HepG2 (cell line): Measurements from ENCODE around the gene IER2. TPM values are rescaled to one million over a fixed set of nuclear protein-coding genes. Genes with fewer than 3 reads are reported as not detected.

Experiments
- AGO2 ChIP-seq: fragments of 200-400 bp; formaldehyde crosslinking; optimal IDR thresholded peaks from 2 replicates; pipeline ENCODE3; 2017; ENCODE audit warnings: mild to moderate bottlenecking, low read depth, low read length, moderate library complexity
- AHR ChIP-seq: IDR thresholded peaks from 2 replicates; pipeline ENCODE4 v1.6.1; 2018; ENCODE audit warnings: missing genetic modification reagents, missing compliant biosample characterization
- EP300 ChIP-seq, 3 experiments: sonication (generic) in 1 of 3; formaldehyde crosslinking in 1 of 3; IDR thresholded peaks; 2 replicates each; pipeline versions ENCODE4 v1.5.1 to v1.6.1; 2011 to 2020; ENCODE audit warnings: low read depth in 2 of 3, low read length in 2 of 3, borderline replicate concordance in 1 of 3, improper control_type of control experiment in 1 of 3, mild to moderate bottlenecking in 1 of 3, missing genetic modification reagents in 1 of 3, moderate library complexity in 1 of 3
- GABPA ChIP-seq, 2 experiments: IDR thresholded peaks; 2 replicates each; pipeline ENCODE4 v1.6.1; 2011 to 2016; ENCODE audit warnings: low read depth in 2 of 2, low read length in 1 of 2, missing biosample characterization in 1 of 2, missing genetic modification characterization in 1 of 2
- MIER3 ChIP-seq: IDR thresholded peaks from 2 replicates; pipeline ENCODE4 v1.6.1; 2016; ENCODE audit warnings: missing compliant biosample characterization, borderline replicate concordance
- MLXIP ChIP-seq: sonication (generic); formaldehyde crosslinking; IDR thresholded peaks from 2 replicates; pipeline ENCODE4 v1.9.0; 2021; ENCODE audit warnings: missing genetic modification reagents, borderline replicate concordance
- NFE2 ChIP-seq: sonication (generic); formaldehyde crosslinking; IDR thresholded peaks from 2 replicates; pipeline ENCODE4 v1.4.0; 2020; ENCODE audit warnings: missing genetic modification reagents
- PATZ1 ChIP-seq: sonication (generic); formaldehyde crosslinking; IDR thresholded peaks from 2 replicates; pipeline ENCODE4 v1.4.0; 2020; ENCODE audit warnings: missing genetic modification reagents
- SMC3 ChIP-seq: IDR thresholded peaks from 2 replicates; pipeline ENCODE4 v1.6.1; 2011; ENCODE audit warnings: low read length, improper control_type of control experiment
- SP5 ChIP-seq: IDR thresholded peaks from 2 replicates; pipeline ENCODE4 v1.6.1; 2016; ENCODE audit warnings: low read depth, borderline replicate concordance
- THRA ChIP-seq: sonication (generic); formaldehyde crosslinking; IDR thresholded peaks from 2 replicates; pipeline ENCODE4 v1.4.0; 2020; ENCODE audit warnings: missing genetic modification reagents, borderline replicate concordance
- USF2 ChIP-seq, 2 experiments: sonication (generic) in 1 of 2; formaldehyde crosslinking in 1 of 2; IDR thresholded peaks; 2 replicates each; pipeline versions ENCODE4 v1.5.1 to v1.6.1; 2011 to 2020; ENCODE audit warnings: borderline replicate concordance in 1 of 2, low read depth in 1 of 2, low read length in 1 of 2, mild to moderate bottlenecking in 1 of 2, missing genetic modification reagents in 1 of 2, moderate library complexity in 1 of 2
- ZBTB39 ChIP-seq: sonication (generic); formaldehyde crosslinking; IDR thresholded peaks from 2 replicates; pipeline ENCODE4 v1.5.0; 2020; ENCODE audit warnings: missing genetic modification reagents
- ZNF558 ChIP-seq: sonication (generic); formaldehyde crosslinking; IDR thresholded peaks from 2 replicates; pipeline ENCODE4 v1.9.0; 2022; ENCODE audit warnings: mild to moderate bottlenecking, missing genetic modification reagents, borderline replicate concordance
- ZNF605 ChIP-seq: sonication (generic); formaldehyde crosslinking; IDR thresholded peaks from 2 replicates; pipeline ENCODE4 v1.8.0; 2022; ENCODE audit warnings: mild to moderate bottlenecking, missing genetic modification reagents
- polyA plus RNA-seq, 8 experiments: library from polyadenylated mRNA; depleted of rRNA in 3 of 8; stranded (reverse) in 7 of 8; unstranded in 1 of 8; fragments of >200 nt; fragmentation: Illumina TruSeq in 4 of 8; extraction: Trizol in 4 of 8; gene quantifications; 2 replicates each; pipeline versions ENCODE4 v1.2.1 to v1.2.3, GENCODE V29; 2011 to 2016; ENCODE audit warnings: low read depth in 4 of 8, missing spikeins in 1 of 8, mixed read lengths in 1 of 8; ENCODE audit not compliant: insufficient read depth in 1 of 8
- total RNA-seq, 5 experiments: library from RNA; depleted of rRNA; stranded (reverse); fragments of >200 nt; fragmentation: Illumina TruSeq; extraction: Trizol; gene quantifications; 2 replicates each; pipeline ENCODE4 v1.2.3, GENCODE V29; 2016; ENCODE audit warnings: low read depth in 1 of 5

The IER2 gene
- total and polyA plus RNA-seq, 2 of the 13 experiments (the other 11 are each of a cell fraction or from before 2014, with no cell fraction given), result 10.1 to 14.3 TPM

- TF ChIP-seq ZBTB39 (CRISPR knock-in tag) (0 out of 2 replicates have a peak, but pooled peaks have one; percentile 36), THRA (CRISPR knock-in tag) (peak; percentile 62; the same call in 1 of the 2 replicates), ZNF558 (CRISPR knock-in tag) (no peak), PATZ1 (peak; percentile 82), MIER3 (no peak), SMC3 (no peak), GABPA (IDR thresholded peaks at IDR 0.05; ENCODE audit: low read depth, low read length) (no peak), GABPA (CRISPR knock-in tag; IDR thresholded peaks at IDR 0.05; ENCODE audit: low read depth) (0 out of 2 replicates have a peak, but pooled peaks have one; percentile 20), USF2 (IDR thresholded peaks at IDR 0.05; ENCODE audit: low read depth, low read length) (no peak), USF2 (CRISPR knock-in tag; IDR thresholded peaks at IDR 0.05; ENCODE audit: borderline replicate concordance) (no peak), AGO2 (peak; percentile 45), MLXIP (CRISPR knock-in tag) (peak; percentile 25; the same call in 1 of the 2 replicates), SP5 (CRISPR knock-in tag) (peak; percentile 48; the same call in 1 of the 2 replicates), EP300 (IDR thresholded peaks at IDR 0.05; ENCODE audit: low read depth in 2 of 2, low read length in 2 of 2) (no peak), EP300 (CRISPR knock-in tag; IDR thresholded peaks at IDR 0.05; ENCODE audit: borderline replicate concordance) (no peak), ZNF605 (CRISPR knock-in tag) (0 out of 2 replicates have a peak, but pooled peaks have one; percentile 24), AHR (CRISPR knock-in tag) (peak; percentile 53; the same call in 1 of the 2 replicates), NFE2 (CRISPR knock-in tag) (no peak)
Measured at GRCh38 chr19:13118424-13119193, 31.6 kb upstream of the IER2 start (continued).
